DOHH2 (cell line): Measurements from ENCODE around the gene DNAH10.

Experiments
- CTCF ChIP-seq: fragments of 200-600 bp; sonication (generic); IDR thresholded peaks from one replicate; pipeline ENCODE4 v1.5.1; 2014; ENCODE audit warnings: antibody characterized with exemption, mild to moderate bottlenecking, low read depth, low read length; ENCODE audit not compliant: poor library complexity, severe bottlenecking
- EZH2phosphoT487 ChIP-seq: fragments of 200-600 bp; sonication (generic); IDR thresholded peaks from 2 replicates; pipeline ENCODE4 v1.6.1; 2017; ENCODE audit warnings: borderline replicate concordance, mild to moderate bottlenecking, antibody characterized with exemption, low read length, moderate library complexity, mixed read lengths

DNA sequence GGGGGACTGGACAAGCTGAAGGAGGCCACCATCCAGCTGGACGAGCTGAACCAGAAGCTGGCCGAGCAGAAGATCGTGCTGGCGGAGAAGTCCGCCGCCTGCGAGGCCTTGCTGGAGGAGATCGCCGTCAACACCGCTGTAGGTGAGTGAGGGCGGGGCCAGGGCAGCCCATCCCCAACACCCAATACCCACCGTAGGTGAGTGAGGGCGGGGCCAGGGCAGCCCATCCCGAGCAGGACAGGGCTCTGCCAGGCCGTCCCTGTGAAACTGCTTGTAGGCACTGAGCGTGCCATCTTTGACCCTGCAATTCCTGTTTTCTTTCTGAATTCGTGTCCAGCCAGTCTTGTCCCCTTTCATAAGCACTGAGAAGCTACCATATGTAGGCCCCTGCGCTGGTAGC lies 136.6 kb downstream of the DNAH10 start:
- no peak for TF ChIP-seq CTCF
- no peak for TF ChIP-seq EZH2phosphoT487
